Measurements from ENCODE around the gene SLC24A3.

Gene SLC24A3

GRCh38 chr20:19349879-19350278, 137.4 kb downstream of the SLC24A3 start:
- no peak for DNase-seq

GRCh38 chr20:19351542-19351941, 139.1 kb downstream of the SLC24A3 start:
- no peak for DNase-seq

DNA sequence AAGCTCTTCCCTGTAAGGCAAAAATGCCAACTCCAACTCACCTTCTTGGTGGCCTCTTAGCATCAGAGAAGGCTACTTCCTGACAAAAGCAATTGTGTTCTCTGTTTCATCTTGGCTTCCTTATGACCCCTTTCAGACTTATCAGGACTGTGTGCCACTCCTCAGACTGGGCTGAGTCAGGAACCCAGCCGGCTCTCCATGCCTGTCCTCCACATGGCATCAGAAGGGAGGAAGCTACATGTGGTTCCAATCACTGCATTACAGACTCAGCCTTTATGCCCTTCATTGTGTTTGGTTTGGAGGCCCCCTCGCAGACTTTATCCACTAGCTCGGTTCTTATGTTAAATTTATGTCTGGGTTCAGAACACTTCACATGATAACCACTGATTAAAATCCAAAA, 142.5 kb downstream of the SLC24A3 start:
- DNase-seq = no peak

DNA sequence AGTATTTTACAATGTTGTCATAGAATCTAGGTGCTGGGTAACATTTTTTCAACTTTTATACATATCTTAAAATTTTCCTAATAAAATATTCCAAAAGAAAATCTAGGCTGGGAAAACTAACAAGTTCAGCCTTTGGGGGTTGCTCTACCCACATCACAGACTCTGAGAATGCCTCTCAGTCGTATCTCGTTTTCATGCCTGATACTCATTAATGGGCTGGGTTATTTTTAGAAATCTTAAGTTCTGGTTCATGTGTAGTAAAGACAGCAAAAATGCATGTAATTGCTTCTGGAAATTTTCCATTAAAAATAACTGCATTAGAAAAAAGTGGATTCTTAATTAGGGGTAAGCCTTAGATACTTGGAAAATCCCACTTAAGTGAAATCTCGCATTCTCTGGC, 149.3 kb downstream of the SLC24A3 start:
- no peak for DNase-seq

DNA sequence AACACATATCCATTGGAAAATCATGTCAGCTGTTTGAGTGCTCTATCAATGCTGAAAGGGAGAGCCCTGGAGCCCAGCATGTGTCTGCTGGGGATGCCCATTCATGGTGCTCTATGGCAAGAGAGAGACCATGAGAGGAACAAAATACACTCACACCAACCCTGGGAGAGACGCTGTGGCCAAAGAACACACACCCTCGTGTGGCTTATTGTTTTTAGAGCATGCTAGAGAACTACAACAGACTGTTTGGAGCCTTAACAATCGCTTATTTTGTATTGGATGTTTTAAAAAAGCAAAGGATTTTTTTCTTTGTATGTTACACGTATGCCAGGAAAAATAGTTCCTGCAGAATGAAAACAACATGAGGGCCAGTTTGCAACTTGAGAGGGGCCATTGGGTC, 151.0 kb downstream of the SLC24A3 start:
- no peak for DNase-seq

- no peak for DNase-seq
Measured at GRCh38 chr20:19367591-19367990, 155.1 kb downstream of the SLC24A3 start.

GRCh38 chr20:19368351-19368750, 155.9 kb downstream of the SLC24A3 start:
- no peak for DNase-seq

- DNase-seq = no peak
Measured at GRCh38 chr20:19370076-19371075, 157.9 kb downstream of the SLC24A3 start.

DNA sequence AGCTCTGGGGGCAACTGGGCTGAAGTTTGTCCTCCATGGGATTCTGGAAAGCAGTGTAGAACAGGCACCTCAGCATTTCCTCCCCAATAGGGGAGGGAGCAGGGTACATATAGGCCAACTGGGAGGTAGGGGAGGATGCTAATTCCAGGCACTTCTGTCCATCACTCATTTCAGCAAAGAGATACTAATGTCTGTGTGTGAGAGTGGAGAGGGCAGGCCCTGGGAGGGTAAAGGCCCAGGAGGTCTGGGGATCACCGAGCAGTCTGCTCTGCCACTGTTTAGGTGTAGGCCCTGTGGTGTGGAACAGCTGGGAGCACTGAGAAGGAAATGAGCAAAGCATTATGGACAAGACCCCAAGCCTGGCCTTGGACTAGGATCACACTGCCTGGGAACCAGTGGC, 158.7 kb downstream of the SLC24A3 start:
- DNase-seq = no peak

DNA sequence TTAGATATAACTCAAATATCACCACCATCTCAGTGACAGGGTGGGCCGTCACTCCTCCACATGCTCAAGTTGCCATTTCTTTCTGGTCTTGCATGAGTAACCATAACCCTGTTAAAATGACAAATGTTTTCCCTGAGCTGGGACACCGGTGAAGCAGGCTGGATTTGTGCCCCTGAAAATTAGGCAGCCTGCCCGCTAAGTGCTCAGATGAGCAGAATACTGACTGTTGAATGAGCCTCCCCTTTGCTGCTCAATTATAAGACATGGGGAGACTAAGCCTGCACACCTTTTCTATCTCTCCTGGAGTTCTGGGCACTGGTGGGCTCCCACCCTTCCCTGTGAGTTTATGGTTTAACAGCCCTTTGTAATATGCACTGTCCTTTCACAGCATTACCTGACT, 161.8 kb downstream of the SLC24A3 start:
- no peak for DNase-seq

GRCh38 chr20:19375395-19375794, 163.0 kb downstream of the SLC24A3 start:
- no peak for DNase-seq

GRCh38 chr20:19375801-19376200, 163.4 kb downstream of the SLC24A3 start:
- no peak for DNase-seq

DNA sequence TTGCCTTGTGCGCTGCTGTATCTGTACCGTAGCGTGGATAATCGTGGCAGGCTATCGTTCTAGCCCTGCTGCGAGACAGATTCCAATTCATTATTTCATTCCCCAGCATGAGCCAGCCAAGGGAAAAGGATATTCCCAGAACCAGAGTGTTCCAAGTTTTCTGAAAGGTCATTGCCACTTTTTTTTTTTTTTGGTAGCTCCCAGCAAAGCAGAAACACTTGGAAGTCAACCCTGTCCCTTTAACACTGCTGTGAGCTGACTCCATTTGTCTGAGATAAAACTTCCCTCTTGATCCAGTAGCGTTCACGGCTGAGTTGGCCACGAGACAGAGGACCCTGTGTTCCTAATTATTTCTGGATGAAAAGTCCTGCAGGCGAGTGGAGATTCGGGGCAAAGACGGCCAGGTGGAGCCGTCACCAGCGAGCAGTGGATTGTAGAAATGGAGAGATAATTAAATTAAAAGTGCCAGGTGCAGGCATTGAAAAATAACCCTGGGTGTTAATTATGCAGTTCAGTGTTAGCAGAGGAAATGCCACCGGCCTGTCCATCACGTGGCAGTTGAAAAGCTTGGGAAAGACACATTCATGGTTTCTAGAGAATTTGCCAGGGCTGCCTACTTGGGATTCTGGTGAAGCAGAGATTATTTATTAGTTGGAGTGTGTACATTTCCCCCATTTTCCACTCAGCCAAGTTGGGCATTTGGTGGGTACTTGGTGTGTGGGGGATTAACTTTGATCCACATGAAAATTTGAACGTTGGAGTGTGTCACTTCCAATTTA, 164.2 kb downstream of the SLC24A3 start:
- no peak for DNase-seq

DNA sequence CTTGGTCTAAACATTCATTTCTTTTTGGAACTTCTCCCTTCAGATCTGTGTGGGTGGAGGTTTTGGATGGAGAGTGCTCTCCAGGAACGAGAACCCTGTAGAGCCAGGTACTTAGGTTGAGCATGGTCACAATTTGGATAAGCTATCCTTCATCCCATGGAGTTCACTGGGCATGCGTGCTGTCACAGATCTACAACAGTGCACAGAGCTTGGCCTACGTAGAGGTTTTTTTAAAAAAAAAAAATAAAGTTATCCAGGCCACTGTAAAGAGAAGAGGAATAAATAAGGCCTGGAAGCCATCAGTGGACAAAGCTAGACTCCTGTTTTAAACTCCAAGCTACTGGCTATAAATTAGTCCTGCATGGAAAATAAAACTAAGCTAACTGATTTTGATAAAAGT, 165.6 kb downstream of the SLC24A3 start:
- DNase-seq = no peak

DNA sequence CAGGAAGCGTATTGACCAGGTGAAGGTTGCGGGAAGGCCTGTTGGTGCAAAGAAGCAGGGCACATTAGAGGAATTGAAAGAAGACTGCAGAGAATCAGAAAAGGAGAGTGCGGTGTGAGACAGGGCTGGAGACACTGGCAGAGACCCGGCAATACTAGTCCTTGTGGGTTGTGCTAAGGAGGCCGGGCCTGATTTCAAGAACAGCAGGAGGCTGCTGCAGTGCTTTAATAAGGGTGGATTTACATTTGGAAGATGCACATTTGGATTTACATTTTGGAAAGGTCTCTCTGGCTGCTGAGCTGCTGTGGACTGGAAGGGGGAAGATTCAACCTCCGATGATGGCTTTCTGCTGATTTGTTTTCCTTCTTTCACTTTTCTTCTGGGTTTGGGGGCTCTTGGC, 167.8 kb downstream of the SLC24A3 start:
- no peak for DNase-seq

GRCh38 chr20:19381947-19382346, 169.5 kb downstream of the SLC24A3 start:
- DNase-seq = no peak

DNA sequence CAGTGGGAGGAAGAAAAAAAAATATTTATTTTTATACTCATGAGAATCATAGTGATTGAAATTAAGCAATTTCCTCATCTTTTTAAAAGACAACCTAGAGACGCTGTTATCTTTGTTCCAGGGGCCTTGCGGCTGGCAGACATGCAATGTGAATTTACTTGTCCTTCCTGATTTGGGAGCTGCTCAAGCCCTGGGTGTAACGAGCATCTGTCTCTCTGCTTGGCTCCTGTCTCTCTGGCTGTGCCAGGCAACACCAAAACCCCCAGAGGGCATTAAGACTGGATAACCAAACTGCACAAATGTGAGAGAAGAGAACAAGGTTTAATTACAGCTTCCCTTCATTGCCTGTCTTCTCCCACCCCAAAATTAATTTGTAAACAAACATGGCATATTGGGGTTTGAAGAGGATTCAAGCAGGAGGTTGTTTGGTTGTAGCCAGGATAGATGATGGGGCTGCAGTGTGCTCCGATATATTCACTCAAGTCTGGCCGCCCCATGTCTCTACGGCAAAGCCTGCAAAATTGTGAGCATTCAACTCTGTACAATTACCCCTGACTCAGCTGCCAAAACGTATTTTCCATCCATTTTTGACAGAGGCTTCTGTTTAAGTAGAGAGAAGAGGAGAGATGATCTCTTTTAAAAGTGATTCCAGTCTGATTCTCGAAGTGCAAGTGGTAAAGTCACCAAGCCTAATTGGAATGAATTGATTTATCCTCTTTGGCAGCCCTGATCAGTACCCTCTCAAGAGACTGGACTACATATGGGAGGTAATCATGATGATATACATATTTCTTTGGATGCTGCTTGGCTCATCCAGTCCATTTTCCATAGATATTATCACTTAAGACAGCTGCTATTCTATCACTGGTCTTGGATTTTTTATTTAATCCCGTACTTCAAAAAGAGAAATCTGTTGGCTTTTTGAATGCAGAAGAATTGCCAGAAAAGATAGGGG, 170.2 kb downstream of the SLC24A3 start:
- no peak for DNase-seq

GRCh38 chr20:19384940-19385339, 172.5 kb downstream of the SLC24A3 start:
- DNase-seq = no peak

DNA sequence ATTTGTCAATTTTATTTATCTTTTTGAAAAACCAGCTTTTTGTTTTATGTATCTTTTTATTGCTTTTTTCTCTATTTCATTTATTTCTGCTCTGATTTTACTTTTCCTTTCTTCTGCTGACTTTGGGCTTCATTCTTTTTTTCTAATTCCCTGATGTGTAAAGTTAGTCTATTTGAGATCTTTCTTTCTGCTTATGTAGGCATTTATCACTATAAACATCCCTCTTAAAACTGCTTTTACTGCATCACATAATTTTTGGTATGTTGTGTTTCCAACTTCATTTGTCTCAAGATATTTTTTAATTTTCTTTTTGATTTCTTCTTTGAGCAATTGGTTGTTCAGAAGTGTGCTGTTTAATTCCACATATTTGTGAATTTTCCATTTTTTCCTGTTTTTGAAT, 174.8 kb downstream of the SLC24A3 start:
- no peak for DNase-seq

DNA sequence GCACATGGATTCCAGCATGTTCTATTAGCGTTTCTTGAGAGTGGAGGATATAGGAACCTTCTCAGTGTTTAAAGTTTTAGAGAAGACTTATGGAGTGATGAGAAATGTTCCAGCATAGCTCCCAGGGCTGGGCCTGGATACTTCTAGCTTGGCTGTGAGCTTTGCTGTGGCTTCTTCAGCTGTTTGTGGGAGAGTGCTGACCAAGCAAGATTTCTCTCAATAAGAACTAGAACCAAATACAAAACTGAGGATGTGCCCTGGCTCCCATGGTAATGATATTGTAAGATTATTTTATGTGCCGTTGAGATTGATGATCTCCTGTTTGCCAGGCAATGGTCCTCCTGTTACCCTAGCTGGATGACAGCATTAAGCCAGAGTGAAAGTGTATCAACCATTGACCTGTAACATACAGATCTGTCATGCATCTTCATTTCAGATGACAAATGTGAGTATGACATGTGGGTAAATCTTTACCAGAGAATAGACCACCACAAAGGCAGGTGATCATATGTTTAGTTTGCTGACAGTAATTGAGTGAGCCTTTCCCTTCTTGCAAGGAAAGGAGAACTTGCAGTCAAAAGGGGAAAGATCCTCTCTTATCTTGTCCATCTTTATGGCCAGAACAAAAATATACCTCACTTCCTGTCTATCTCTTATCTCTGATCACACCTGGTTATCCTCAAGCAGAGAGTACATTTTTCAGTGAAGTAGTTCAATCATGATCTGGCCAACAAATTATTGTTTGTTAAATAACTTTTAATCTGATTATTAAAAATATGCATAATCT, 180.1 kb downstream of the SLC24A3 start:
- no peak for DNase-seq

DNA sequence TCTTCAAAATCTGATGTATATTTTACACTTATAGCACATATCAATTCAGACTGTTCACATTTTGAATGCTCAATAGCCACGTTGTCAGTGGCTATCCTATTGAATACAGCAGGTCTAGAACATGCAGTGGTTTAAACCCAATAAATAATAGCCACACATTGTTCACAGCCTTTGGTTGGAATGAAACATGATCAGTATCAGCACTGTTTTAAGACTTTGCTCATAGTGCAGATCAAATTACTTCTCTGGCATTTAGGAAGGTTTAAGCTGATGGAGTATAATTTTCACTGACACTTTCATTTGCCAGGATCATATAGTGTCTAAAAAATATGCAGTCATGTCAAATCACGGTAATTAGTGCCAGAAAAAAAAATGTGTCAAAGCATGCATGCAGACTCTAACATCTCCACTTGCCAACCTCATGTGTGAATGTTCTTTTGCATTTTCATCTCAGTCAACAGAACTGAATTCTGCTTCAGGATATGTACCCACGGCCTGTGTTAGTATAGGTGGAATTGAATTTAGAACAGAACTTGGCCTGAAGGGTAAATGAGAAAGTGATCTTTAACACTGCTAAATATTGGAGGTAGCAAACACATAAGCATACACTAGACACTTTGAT, 184.1 kb downstream of the SLC24A3 start:
- no peak for DNase-seq
